K562 (cell line): ENCODE results near the gene MYH9. TPM values are rescaled to one million over a fixed set of nuclear protein-coding genes. Genes with fewer than 3 reads are reported as not detected.

Experiments used
- HNRNPLL ChIP-seq: fragments of 200-400 bp; formaldehyde crosslinking; IDR thresholded peaks from 2 replicates; pipeline ENCODE4 v1.6.1; 2017; ENCODE audit warnings: low read length, low read depth, mild to moderate bottlenecking; ENCODE audit not compliant: poor library complexity, severe bottlenecking
- ZNF263 ChIP-seq: sonication (generic); formaldehyde crosslinking; IDR thresholded peaks from 2 replicates; pipeline ENCODE4 v1.8.0; 2022; ENCODE audit warnings: mild to moderate bottlenecking, missing genetic modification reagents, borderline replicate concordance
- polyA plus RNA-seq, 8 experiments: library from polyadenylated mRNA; depleted of rRNA in 4 of 8; stranded (reverse) in 5 of 8; unstranded in 3 of 8; fragments of >200 nt; fragmentation: Nextera tagmentation in 2 of 8; fragmentation: Illumina TruSeq in 1 of 8; extraction: Ambion mirVana in 2 of 8; extraction: Trizol in 1 of 8; gene quantifications; 2 replicates each; pipeline versions ENCODE4 v1.2.1 to v1.2.3, GENCODE V29; 2011 to 2014; ENCODE audit warnings: inconsistent platforms in 1 of 8, missing spikeins in 1 of 8
- total RNA-seq, 7 experiments: library from RNA; depleted of rRNA in 6 of 7; stranded (reverse); fragments of >200 nt in 6 of 7; fragmentation: Illumina TruSeq in 2 of 7; extraction: Trizol in 2 of 7; gene quantifications; 2 replicates each; pipeline versions ENCODE4 v1.2.1 to v1.2.3, GENCODE V29; 2011 to 2021; ENCODE audit warnings: low replicate concordance in 1 of 7
- TF ChIP-seq, protein P1 (sequence below): fragments of 450-650 bp; IDR thresholded peaks from 2 replicates; pipeline ENCODE4 v1.6.1; 2016
- TF ChIP-seq, protein P2 (sequence below): sonication (generic); formaldehyde crosslinking; IDR thresholded peaks from 2 replicates; pipeline ENCODE4 v1.8.0; 2023; ENCODE audit warnings: missing genetic modification reagents, mild to moderate bottlenecking, borderline replicate concordance
- TF ChIP-seq, protein P3 (sequence below): sonication (generic); formaldehyde crosslinking; IDR thresholded peaks from 2 replicates; pipeline ENCODE4 v1.8.0; 2023; ENCODE audit warnings: mild to moderate bottlenecking, missing genetic modification reagents
- TF ChIP-seq, protein P4 (sequence below): fragments of 450-650 bp; IDR thresholded peaks from 2 replicates; pipeline ENCODE4 v1.6.1; 2018; ENCODE audit not compliant: partially characterized antibody

The MYH9 gene
- total and polyA plus RNA-seq, 9 of the 15 experiments (the other 6 are each of a cell fraction or from before 2014, with no cell fraction given) = 0.71 to 111 (median 24.6) TPM

DNA sequence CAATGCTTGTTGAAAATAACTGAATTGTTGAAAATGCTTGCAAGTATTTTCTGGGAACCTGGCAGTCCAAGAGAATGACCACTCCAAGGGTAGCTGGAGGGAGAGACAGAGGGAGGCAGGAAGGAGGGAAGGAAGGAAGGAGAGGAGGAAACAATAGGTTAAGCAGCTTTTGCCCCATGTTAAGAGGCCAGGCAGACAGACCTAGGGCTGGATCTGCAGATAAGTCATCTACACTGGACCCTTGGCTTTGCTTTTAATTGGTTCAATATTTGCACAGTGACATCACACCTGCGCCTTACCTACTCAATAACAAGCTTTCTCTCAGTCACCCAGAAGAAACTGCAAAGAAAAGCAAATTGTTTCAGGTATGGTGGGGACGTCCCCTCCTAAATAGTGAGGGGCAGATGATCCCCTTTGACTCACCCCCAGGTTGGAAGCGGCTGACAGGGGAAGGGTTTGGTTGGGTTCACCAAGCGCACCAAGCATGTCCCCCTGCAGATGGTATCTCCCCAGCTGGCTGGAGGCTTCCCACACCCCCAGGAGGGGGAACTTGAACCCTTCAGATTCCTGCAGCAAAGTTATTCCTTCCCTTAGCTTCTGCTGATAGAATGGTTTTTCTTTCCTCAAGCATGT, 24.3 kb downstream of the MYH9 start (continued):
- TF ChIP-seq ZNF263 (CRISPR knock-in tag) (no peak), HNRNPLL (no peak)
- TF ChIP-seq, protein P1, sequence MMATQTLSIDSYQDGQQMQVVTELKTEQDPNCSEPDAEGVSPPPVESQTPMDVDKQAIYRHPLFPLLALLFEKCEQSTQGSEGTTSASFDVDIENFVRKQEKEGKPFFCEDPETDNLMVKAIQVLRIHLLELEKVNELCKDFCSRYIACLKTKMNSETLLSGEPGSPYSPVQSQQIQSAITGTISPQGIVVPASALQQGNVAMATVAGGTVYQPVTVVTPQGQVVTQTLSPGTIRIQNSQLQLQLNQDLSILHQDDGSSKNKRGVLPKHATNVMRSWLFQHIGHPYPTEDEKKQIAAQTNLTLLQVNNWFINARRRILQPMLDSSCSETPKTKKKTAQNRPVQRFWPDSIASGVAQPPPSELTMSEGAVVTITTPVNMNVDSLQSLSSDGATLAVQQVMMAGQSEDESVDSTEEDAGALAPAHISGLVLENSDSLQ = no peak
- TF ChIP-seq, protein P2, sequence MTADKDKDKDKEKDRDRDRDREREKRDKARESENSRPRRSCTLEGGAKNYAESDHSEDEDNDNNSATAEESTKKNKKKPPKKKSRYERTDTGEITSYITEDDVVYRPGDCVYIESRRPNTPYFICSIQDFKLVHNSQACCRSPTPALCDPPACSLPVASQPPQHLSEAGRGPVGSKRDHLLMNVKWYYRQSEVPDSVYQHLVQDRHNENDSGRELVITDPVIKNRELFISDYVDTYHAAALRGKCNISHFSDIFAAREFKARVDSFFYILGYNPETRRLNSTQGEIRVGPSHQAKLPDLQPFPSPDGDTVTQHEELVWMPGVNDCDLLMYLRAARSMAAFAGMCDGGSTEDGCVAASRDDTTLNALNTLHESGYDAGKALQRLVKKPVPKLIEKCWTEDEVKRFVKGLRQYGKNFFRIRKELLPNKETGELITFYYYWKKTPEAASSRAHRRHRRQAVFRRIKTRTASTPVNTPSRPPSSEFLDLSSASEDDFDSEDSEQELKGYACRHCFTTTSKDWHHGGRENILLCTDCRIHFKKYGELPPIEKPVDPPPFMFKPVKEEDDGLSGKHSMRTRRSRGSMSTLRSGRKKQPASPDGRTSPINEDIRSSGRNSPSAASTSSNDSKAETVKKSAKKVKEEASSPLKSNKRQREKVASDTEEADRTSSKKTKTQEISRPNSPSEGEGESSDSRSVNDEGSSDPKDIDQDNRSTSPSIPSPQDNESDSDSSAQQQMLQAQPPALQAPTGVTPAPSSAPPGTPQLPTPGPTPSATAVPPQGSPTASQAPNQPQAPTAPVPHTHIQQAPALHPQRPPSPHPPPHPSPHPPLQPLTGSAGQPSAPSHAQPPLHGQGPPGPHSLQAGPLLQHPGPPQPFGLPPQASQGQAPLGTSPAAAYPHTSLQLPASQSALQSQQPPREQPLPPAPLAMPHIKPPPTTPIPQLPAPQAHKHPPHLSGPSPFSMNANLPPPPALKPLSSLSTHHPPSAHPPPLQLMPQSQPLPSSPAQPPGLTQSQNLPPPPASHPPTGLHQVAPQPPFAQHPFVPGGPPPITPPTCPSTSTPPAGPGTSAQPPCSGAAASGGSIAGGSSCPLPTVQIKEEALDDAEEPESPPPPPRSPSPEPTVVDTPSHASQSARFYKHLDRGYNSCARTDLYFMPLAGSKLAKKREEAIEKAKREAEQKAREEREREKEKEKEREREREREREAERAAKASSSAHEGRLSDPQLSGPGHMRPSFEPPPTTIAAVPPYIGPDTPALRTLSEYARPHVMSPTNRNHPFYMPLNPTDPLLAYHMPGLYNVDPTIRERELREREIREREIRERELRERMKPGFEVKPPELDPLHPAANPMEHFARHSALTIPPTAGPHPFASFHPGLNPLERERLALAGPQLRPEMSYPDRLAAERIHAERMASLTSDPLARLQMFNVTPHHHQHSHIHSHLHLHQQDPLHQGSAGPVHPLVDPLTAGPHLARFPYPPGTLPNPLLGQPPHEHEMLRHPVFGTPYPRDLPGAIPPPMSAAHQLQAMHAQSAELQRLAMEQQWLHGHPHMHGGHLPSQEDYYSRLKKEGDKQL (CRISPR knock-in tag) = no peak
- TF ChIP-seq, protein P3, sequence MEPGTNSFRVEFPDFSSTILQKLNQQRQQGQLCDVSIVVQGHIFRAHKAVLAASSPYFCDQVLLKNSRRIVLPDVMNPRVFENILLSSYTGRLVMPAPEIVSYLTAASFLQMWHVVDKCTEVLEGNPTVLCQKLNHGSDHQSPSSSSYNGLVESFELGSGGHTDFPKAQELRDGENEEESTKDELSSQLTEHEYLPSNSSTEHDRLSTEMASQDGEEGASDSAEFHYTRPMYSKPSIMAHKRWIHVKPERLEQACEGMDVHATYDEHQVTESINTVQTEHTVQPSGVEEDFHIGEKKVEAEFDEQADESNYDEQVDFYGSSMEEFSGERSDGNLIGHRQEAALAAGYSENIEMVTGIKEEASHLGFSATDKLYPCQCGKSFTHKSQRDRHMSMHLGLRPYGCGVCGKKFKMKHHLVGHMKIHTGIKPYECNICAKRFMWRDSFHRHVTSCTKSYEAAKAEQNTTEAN (CRISPR knock-in tag) = no peak
- TF ChIP-seq, protein P4, sequence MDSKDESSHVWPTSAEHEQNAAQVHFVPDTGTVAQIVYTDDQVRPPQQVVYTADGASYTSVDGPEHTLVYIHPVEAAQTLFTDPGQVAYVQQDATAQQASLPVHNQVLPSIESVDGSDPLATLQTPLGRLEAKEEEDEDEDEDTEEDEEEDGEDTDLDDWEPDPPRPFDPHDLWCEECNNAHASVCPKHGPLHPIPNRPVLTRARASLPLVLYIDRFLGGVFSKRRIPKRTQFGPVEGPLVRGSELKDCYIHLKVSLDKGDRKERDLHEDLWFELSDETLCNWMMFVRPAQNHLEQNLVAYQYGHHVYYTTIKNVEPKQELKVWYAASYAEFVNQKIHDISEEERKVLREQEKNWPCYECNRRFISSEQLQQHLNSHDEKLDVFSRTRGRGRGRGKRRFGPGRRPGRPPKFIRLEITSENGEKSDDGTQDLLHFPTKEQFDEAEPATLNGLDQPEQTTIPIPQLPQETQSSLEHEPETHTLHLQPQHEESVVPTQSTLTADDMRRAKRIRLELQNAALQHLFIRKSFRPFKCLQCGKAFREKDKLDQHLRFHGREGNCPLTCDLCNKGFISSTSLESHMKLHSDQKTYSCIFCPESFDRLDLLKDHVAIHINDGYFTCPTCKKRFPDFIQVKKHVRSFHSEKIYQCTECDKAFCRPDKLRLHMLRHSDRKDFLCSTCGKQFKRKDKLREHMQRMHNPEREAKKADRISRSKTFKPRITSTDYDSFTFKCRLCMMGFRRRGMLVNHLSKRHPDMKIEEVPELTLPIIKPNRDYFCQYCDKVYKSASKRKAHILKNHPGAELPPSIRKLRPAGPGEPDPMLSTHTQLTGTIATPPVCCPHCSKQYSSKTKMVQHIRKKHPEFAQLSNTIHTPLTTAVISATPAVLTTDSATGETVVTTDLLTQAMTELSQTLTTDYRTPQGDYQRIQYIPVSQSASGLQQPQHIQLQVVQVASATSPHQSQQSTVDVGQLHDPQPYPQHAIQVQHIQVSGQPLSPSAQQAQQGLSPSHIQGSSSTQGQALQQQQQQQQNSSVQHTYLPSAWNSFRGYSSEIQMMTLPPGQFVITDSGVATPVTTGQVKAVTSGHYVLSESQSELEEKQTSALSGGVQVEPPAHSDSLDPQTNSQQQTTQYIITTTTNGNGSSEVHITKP = peak; percentile 69
- TF ChIP-seq, all 486 proteins: peak for 3
